HL-60 (cell line): ENCODE measurements around the gene TMEM72.

Experiments
- DNase-seq, 2 experiments: peaks; one replicate each; pipeline ENCODE4 v3.0.0-alpha.2; 2010 to 2020; ENCODE audit warnings: low read depth in 1 of 2, low spot score in 1 of 2
- H3K27ac ChIP-seq: fragments of 250-450 bp; sonication (Bioruptor Pico); replicated peaks from 2 replicates; pipeline ENCODE4 v1.5.1; 2020; ENCODE audit warnings: mild to moderate bottlenecking, moderate library complexity
- H3K27me3 ChIP-seq: fragments of 250-450 bp; sonication (Bioruptor Pico); 2 replicates; pipeline ENCODE4 v1.5.1; 2021; ENCODE audit warnings: mild to moderate bottlenecking, moderate library complexity; ENCODE audit not compliant: insufficient read depth, poor library complexity, severe bottlenecking
- H3K4me3 ChIP-seq: replicated peaks from 2 replicates; pipeline ENCODE4 v1.5.1; 2011; ENCODE audit warnings: mild to moderate bottlenecking, control low read depth, low read length; ENCODE audit not compliant: insufficient read depth
- CTCF ChIP-seq: IDR thresholded peaks from one replicate; pipeline ENCODE4 v1.5.1; 2011; ENCODE audit warnings: low read length, control low read depth, inconsistent platforms; ENCODE audit not compliant: insufficient read depth
- GABPA ChIP-seq: IDR thresholded peaks from 2 replicates; pipeline ENCODE4 v1.6.1; 2012; ENCODE audit warnings: low read depth
- POLR2AphosphoS5 ChIP-seq: IDR thresholded peaks from 2 replicates; pipeline ENCODE4 v1.6.1; 2012; ENCODE audit warnings: low read depth
- REST ChIP-seq: IDR thresholded peaks from 2 replicates; pipeline ENCODE4 v1.6.1; 2012; ENCODE audit warnings: low read depth; ENCODE audit not compliant: insufficient replicate concordance
- SPI1 ChIP-seq: IDR thresholded peaks from 2 replicates; pipeline ENCODE4 v1.6.1; 2012; ENCODE audit warnings: low read depth, mild to moderate bottlenecking, borderline replicate concordance

Gene TMEM72

GRCh38 chr10:44950326-44951225 is 39.4 kb downstream of the TMEM72 start:
- DNase-seq: no peak
- TF ChIP-seq REST (no peak), GABPA (no peak), POLR2AphosphoS5 (no peak), CTCF (no peak), SPI1 (no peak)
- H3K4me3 ChIP-seq: no peak overlapping the region
- no peak overlapping the region for H3K27ac ChIP-seq
- no peaks in the 10 kb centered on the region for H3K27me3 ChIP-seq

- Histone ChIP-seq H3K27me3 (no peaks in the 10 kb centered on the region), H3K27ac (no peak overlapping the region), H3K4me3 (no peak overlapping the region)
- DNase-seq: no peak
- TF ChIP-seq SPI1: no peak
- no peak for TF ChIP-seq GABPA
- no peak for TF ChIP-seq CTCF
- no peak for TF ChIP-seq POLR2AphosphoS5
- no peak for TF ChIP-seq REST
Measured at GRCh38 chr10:44951576-44952226, 40.6 kb downstream of the TMEM72 start.

- H3K27me3 ChIP-seq: no peaks in the 10 kb centered on the region
- no peak for TF ChIP-seq SPI1
- no peak for TF ChIP-seq GABPA
- TF ChIP-seq CTCF: no peak
- no peak for TF ChIP-seq POLR2AphosphoS5
- no peak for TF ChIP-seq REST
- DNase-seq: no peak
- no peak overlapping the region for H3K27ac ChIP-seq
- H3K4me3 ChIP-seq: no peak overlapping the region
Measured at GRCh38 chr10:44952779-44953231, 41.7 kb downstream of the TMEM72 start.
